ENCODE results near the gene FBP2. TPM values are rescaled to one million over a fixed set of nuclear protein-coding genes. Genes with fewer than 3 reads are reported as not detected.
A peak's percentile ranks its signal among the peaks of the same experiment; 100 is the strongest.

Gene FBP2
- total RNA-seq, 2 experiments from 2014 or later = not detected

DNA sequence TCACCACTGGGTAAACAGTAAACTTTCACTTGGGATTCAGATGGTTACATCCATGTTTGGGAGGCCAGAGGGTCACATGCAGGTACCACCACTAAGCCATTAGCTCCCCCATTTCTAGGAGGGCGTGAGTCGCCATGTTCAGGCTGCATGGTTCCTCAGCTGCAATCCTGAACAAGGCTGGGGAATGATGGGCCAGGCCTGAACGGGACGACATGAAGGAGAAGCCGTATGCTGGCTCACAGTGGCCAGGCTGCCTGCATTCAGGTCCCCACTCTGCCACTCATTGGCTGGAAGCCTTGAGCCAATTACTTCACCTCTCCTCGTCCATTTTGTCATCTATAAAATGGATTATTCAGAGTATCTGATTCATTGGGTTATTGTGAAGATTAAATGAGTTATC lies 9.0 kb upstream of the FBP2 start:
- intact Hi-C loops (cut with micrococcal nuclease; ENCODE audit: unreplicated experiment) = loop anchor here (1.0 kb wide), 1 partner anchor 48 kb away; no protein-coding TSS in a partner anchor
- Histone ChIP-seq H4K20me1 (ENCODE audit: insufficient read depth, low read length) (no peaks in the 10 kb centered on the region), H3K4me2 (ENCODE audit: low read length) (peak overlapping the region; percentile 81), H2AFZ (ENCODE audit: low read length) (no peak overlapping the region), H3K79me2 (ENCODE audit: insufficient read depth, low read depth, low read length) (peaks cover 21% of the 10 kb centered on the region; the same call in 1 of the 2 replicates), H3K4me1 (ENCODE audit: insufficient read depth, low read length, poor library complexity, severe bottlenecking) (peaks cover 82% of the 10 kb centered on the region), H3K4me3 (ENCODE audit: low read depth, low read length, poor library complexity, severe bottlenecking) (no peak overlapping the region), H3K9me2 (ENCODE audit: insufficient read depth, low read length) (no peaks in the 10 kb centered on the region), H3K9me3 (ENCODE audit: low read length) (no peaks in the 10 kb centered on the region), H3K27ac (ENCODE audit: low read depth, low read length, poor library complexity, severe bottlenecking) (peak overlapping the region; percentile 93), H3K36me3 (ENCODE audit: insufficient read depth, low read length) (peaks cover 5% of the 10 kb centered on the region; the same call in 1 of the 2 replicates)
- TF ChIP-seq EZH2phosphoT487 (IDR thresholded peaks at IDR 0.05; ENCODE audit: borderline replicate concordance, low read depth, low read length) = no peak
- TF ChIP-seq, protein P1, sequence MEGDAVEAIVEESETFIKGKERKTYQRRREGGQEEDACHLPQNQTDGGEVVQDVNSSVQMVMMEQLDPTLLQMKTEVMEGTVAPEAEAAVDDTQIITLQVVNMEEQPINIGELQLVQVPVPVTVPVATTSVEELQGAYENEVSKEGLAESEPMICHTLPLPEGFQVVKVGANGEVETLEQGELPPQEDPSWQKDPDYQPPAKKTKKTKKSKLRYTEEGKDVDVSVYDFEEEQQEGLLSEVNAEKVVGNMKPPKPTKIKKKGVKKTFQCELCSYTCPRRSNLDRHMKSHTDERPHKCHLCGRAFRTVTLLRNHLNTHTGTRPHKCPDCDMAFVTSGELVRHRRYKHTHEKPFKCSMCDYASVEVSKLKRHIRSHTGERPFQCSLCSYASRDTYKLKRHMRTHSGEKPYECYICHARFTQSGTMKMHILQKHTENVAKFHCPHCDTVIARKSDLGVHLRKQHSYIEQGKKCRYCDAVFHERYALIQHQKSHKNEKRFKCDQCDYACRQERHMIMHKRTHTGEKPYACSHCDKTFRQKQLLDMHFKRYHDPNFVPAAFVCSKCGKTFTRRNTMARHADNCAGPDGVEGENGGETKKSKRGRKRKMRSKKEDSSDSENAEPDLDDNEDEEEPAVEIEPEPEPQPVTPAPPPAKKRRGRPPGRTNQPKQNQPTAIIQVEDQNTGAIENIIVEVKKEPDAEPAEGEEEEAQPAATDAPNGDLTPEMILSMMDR (conservative IDR thresholded peaks at IDR 0.05; ENCODE audit: low read length) = no peak
- ChIA-PET POLR2A (interaction anchor here (0.7 kb wide), 1 partner anchor 552 kb away, joined by 7 read pairs; no protein-coding TSS in a partner anchor), CTCF (ENCODE audit: unreplicated experiment) (interaction anchor here (1.0 kb wide), 1 partner anchor 20 kb away, joined by 3 read pairs; no protein-coding TSS in a partner anchor)
- no peak for DNase-seq (ENCODE audit: low spot score)
- BruUV-seq (replicated peaks) = no TSS peak

DNA sequence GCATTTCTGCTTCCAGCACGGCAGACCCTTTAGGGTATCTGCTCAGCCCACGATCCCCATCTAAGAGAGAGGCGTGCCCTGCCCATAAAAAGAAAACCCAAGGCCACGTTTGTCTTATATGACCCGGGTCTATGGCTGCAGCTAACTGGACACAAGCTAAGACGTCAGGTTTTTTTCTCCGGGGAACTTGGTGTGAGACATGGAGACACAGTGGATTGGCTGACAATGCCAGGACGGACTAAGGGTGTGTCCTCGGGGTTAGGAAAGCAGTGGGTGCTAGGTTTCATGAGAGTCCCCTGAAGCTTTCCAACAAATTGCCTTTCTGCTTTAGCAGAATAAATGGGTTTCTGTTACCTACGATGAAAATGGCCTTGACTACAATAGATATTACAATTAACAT lies 7.1 kb upstream of the FBP2 start:
- H3K9me2 ChIP-seq (ENCODE audit: insufficient read depth, low read length) = no peaks in the 10 kb centered on the region
- no TSS peak for BruUV-seq (replicated peaks)
- H3K36me3 ChIP-seq (ENCODE audit: insufficient read depth, low read length) = peaks cover 5% of the 10 kb centered on the region; the same call in 1 of the 2 replicates
- ChIA-PET POLR2A (interaction anchor here (1.1 to 1.5 kb wide), 2 partner anchors 16 to 73 kb away, joined by 3 to 4 read pairs; no protein-coding TSS in a partner anchor), CTCF (ENCODE audit: unreplicated experiment) (no interaction called here)
- H4K20me1 ChIP-seq (ENCODE audit: insufficient read depth, low read length) = no peaks in the 10 kb centered on the region
- TF ChIP-seq, protein P1 (conservative IDR thresholded peaks at IDR 0.05; ENCODE audit: low read length) = no peak
- no peak for TF ChIP-seq EZH2phosphoT487 (IDR thresholded peaks at IDR 0.05; ENCODE audit: borderline replicate concordance, low read depth, low read length)
- no peak overlapping the region for H3K4me3 ChIP-seq (ENCODE audit: low read depth, low read length, poor library complexity, severe bottlenecking)
- peak overlapping the region; percentile 87; the same call in 1 of the 2 replicates for H2AFZ ChIP-seq (ENCODE audit: low read length)
- peaks cover 9% of the 10 kb centered on the region; the same call in 1 of the 2 replicates for H3K79me2 ChIP-seq (ENCODE audit: insufficient read depth, low read depth, low read length)
- H3K9me3 ChIP-seq (ENCODE audit: low read length) = no peaks in the 10 kb centered on the region
- intact Hi-C loops (cut with micrococcal nuclease; ENCODE audit: unreplicated experiment) = no loop called here
- H3K27ac ChIP-seq (ENCODE audit: low read depth, low read length, poor library complexity, severe bottlenecking) = peak overlapping the region; percentile 83
- peaks cover 92% of the 10 kb centered on the region for H3K4me1 ChIP-seq (ENCODE audit: insufficient read depth, low read length, poor library complexity, severe bottlenecking)
- peak overlapping the region; percentile 59 for H3K4me2 ChIP-seq (ENCODE audit: low read length)
- no peak for DNase-seq (ENCODE audit: low spot score)

DNA sequence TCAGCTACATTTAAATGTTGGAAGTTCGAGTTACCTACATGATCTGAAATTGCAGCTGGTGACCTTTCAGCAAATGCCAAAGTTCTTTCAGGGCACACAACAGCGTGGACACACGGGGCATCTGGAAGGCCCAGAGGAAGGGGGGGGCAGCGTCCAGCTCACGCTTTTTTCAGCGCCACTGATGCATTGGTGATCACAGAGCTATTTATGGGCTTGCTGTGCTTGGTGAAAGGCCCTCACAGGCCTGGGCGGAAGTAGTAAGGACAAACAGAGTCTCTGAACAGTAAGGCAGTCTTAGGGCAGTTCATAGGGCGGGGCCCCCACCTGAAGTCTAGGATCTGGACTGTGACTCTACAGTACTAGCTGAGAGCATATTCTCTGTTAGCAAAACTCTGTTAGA lies 6.6 kb upstream of the FBP2 start:
- CTCF ChIA-PET (ENCODE audit: unreplicated experiment) = no interaction called here
- H4K20me1 ChIP-seq (ENCODE audit: insufficient read depth, low read length) = no peaks in the 10 kb centered on the region
- TF ChIP-seq EZH2phosphoT487 (IDR thresholded peaks at IDR 0.05; ENCODE audit: borderline replicate concordance, low read depth, low read length) = no peak
- TF ChIP-seq, protein P1 (conservative IDR thresholded peaks at IDR 0.05; ENCODE audit: low read length) = no peak
- H3K27ac ChIP-seq (ENCODE audit: low read depth, low read length, poor library complexity, severe bottlenecking) = peak overlapping the region; percentile 83
- H3K4me3 ChIP-seq (ENCODE audit: low read depth, low read length, poor library complexity, severe bottlenecking) = no peak overlapping the region
- BruUV-seq (replicated peaks) = no TSS peak
- H3K9me3 ChIP-seq (ENCODE audit: low read length) = no peaks in the 10 kb centered on the region
- peaks cover 5% of the 10 kb centered on the region; the same call in 1 of the 2 replicates for H3K36me3 ChIP-seq (ENCODE audit: insufficient read depth, low read length)
- H3K9me2 ChIP-seq (ENCODE audit: insufficient read depth, low read length) = no peaks in the 10 kb centered on the region
- peaks cover 5% of the 10 kb centered on the region; the same call in 1 of the 2 replicates for H3K79me2 ChIP-seq (ENCODE audit: insufficient read depth, low read depth, low read length)
- H2AFZ ChIP-seq (ENCODE audit: low read length) = peak overlapping the region; percentile 87
- DNase-seq (ENCODE audit: low spot score) = peak; percentile 68
- H3K4me2 ChIP-seq (ENCODE audit: low read length) = peak overlapping the region; percentile 59
- intact Hi-C loops (cut with micrococcal nuclease; ENCODE audit: unreplicated experiment) = no loop called here
- POLR2A ChIA-PET = interaction anchor here (1.1 to 1.5 kb wide), 2 partner anchors 16 to 73 kb away, joined by 3 to 4 read pairs; no protein-coding TSS in a partner anchor
- peaks cover 92% of the 10 kb centered on the region for H3K4me1 ChIP-seq (ENCODE audit: insufficient read depth, low read length, poor library complexity, severe bottlenecking)
